Loucy (cell line): ENCODE measurements around the gene C11orf68.

Experiments
- H2AFZ ChIP-seq: fragments of 200-600 bp; sonication (generic); 2 replicates; pipeline ENCODE4 v1.6.0; 2016; ENCODE audit warnings: antibody characterized with exemption, mild to moderate bottlenecking, low read length, moderate library complexity
- H3F3A ChIP-seq: fragments of 200-600 bp; 2 replicates; pipeline ENCODE4 v1.6.0; 2016; ENCODE audit warnings: antibody characterized with exemption, low read depth, mild to moderate bottlenecking
- H3K27me3 ChIP-seq: fragments of 200-600 bp; sonication (generic); 2 replicates; pipeline ENCODE4 v1.6.1; 2014; ENCODE audit warnings: low read length, mild to moderate bottlenecking; ENCODE audit not compliant: insufficient read depth, poor library complexity, severe bottlenecking
- H3K36me3 ChIP-seq: fragments of 200-600 bp; sonication (generic); 2 replicates; pipeline ENCODE4 v1.6.1; 2016; ENCODE audit warnings: low read length; ENCODE audit not compliant: insufficient read depth
- H3K4me1 ChIP-seq: fragments of 200-600 bp; sonication (generic); 2 replicates; pipeline ENCODE4 v1.5.1; 2014; ENCODE audit warnings: low read length, mild to moderate bottlenecking; ENCODE audit not compliant: insufficient read depth, poor library complexity, severe bottlenecking
- H3K4me2 ChIP-seq: fragments of 200-600 bp; sonication (generic); 2 replicates; pipeline ENCODE4 v1.6.0; 2014; ENCODE audit warnings: antibody characterized with exemption, low read length, low read depth, mild to moderate bottlenecking; ENCODE audit not compliant: poor library complexity, severe bottlenecking
- H3K4me3 ChIP-seq: fragments of 200-600 bp; sonication (generic); 2 replicates; pipeline ENCODE4 v1.5.1; 2014; ENCODE audit warnings: low read length, mild to moderate bottlenecking, mixed read lengths; ENCODE audit not compliant: poor library complexity, severe bottlenecking
- H3K79me2 ChIP-seq: fragments of 200-600 bp; sonication (generic); 2 replicates; pipeline ENCODE4 v1.6.1; 2014; ENCODE audit warnings: low read length; ENCODE audit not compliant: insufficient read depth
- H3K9ac ChIP-seq: fragments of 200-600 bp; sonication (generic); 2 replicates; pipeline ENCODE4 v1.6.0; 2014; ENCODE audit warnings: mild to moderate bottlenecking, low read depth, low read length, moderate library complexity; ENCODE audit not compliant: poor library complexity, severe bottlenecking
- H3K9me2 ChIP-seq: fragments of 200-600 bp; sonication (generic); replicated peaks from 2 replicates; pipeline ENCODE4 v1.6.1; 2016; ENCODE audit warnings: low read depth, low read length, mixed read lengths
- H3K9me3 ChIP-seq: fragments of 200-600 bp; sonication (generic); 2 replicates; pipeline ENCODE4 v1.6.1; 2014; ENCODE audit warnings: mild to moderate bottlenecking, antibody characterized with exemption, low read length, low read depth; ENCODE audit not compliant: insufficient read depth
- H4K20me1 ChIP-seq: fragments of 200-600 bp; sonication (generic); 2 replicates; pipeline ENCODE4 v1.6.0; 2014; ENCODE audit warnings: antibody characterized with exemption, low read length, mild to moderate bottlenecking; ENCODE audit not compliant: insufficient read depth, poor library complexity, severe bottlenecking
- CTCF ChIP-seq: fragments of 200-600 bp; sonication (generic); conservative IDR thresholded peaks from 2 replicates; pipeline ENCODE4 v1.5.1; 2014; ENCODE audit warnings: mild to moderate bottlenecking, antibody characterized with exemption, low read length
- EZH2phosphoT487 ChIP-seq: fragments of 200-600 bp; IDR thresholded peaks from 2 replicates; pipeline ENCODE4 v1.6.1; 2018; ENCODE audit warnings: antibody characterized with exemption, mild to moderate bottlenecking, moderate library complexity, borderline replicate concordance

C11orf68 gene

GRCh38 chr11:65883058-65883761 lies 35.7 kb downstream of the C11orf68 start:
- no peak overlapping the region for H3K4me3 ChIP-seq
- H3K4me1 ChIP-seq = peaks cover 59% of the 10 kb centered on the region
- no peaks in the 10 kb centered on the region for H3K9me2 ChIP-seq
- peaks cover 41% of the 10 kb centered on the region for H3K79me2 ChIP-seq
- peaks cover 6% of the 10 kb centered on the region for H4K20me1 ChIP-seq
- peaks cover 11% of the 10 kb centered on the region; the same call in 1 of the 2 replicates for H3K36me3 ChIP-seq
- no peak overlapping the region for H3K4me2 ChIP-seq
- no peak overlapping the region for H2AFZ ChIP-seq
- no peaks in the 10 kb centered on the region for H3K9me3 ChIP-seq
- H3K9ac ChIP-seq = no peak overlapping the region
- H3K27me3 ChIP-seq = no peaks in the 10 kb centered on the region
- no peaks in the 10 kb centered on the region for H3F3A ChIP-seq
- TF ChIP-seq EZH2phosphoT487 (no peak), CTCF (no peak)

- Histone ChIP-seq H3K4me3 (no peak overlapping the region), H3K36me3 (peaks cover 11% of the 10 kb centered on the region; the same call in 1 of the 2 replicates), H3K9me2 (no peaks in the 10 kb centered on the region)
Measured at GRCh38 chr11:65882120-65883057, 36.5 kb downstream of the C11orf68 start.

More at GRCh38 chr11:65882120-65883057, 36.5 kb downstream of the C11orf68 start:
- peak overlapping the region; percentile 65 for H3K9ac ChIP-seq
- H3K27me3 ChIP-seq = no peaks in the 10 kb centered on the region
- H3F3A ChIP-seq = no peaks in the 10 kb centered on the region
- H3K4me2 ChIP-seq = peak overlapping the region; percentile 79
- H3K9me3 ChIP-seq = no peaks in the 10 kb centered on the region
- peaks cover 55% of the 10 kb centered on the region for H3K4me1 ChIP-seq
- peaks cover 33% of the 10 kb centered on the region for H3K79me2 ChIP-seq
- H4K20me1 ChIP-seq = peaks cover 6% of the 10 kb centered on the region
- H2AFZ ChIP-seq = no peak overlapping the region
- TF ChIP-seq EZH2phosphoT487 = no peak
- no peak for TF ChIP-seq CTCF
